Head of caudate nucleus (tissue), 42 donors: ENCODE results near the gene VPS13A.
A peak's percentile ranks its signal among the peaks of the same experiment; 100 is the strongest.
"Not testable (repeated sequence)": the region's sequence is repeated elsewhere in the genome, so short reads cannot be mapped to it uniquely, and the experiment has no call there.

Experiments used
- DNase-seq, 42 donors: peaks; one replicate each; pipeline versions ENCODE4 v3.0.0 to v3.0.0-alpha.2; 2020 to 2021; ENCODE audit warnings: mixed read lengths in 7 of 42
- intact Hi-C: fragments of 100-400 bp; cut with DNase I; formaldehyde crosslinking; loops from one replicate; pipeline ENCODE4 v1.15.0; 2022

VPS13A gene

GRCh38 chr9:77177894-77178794 is 810 bp downstream of the VPS13A start:
- intact Hi-C loops, result no loop called here
- peak in 38 of 42 donors; percentile 11 to 65 (median 36) for DNase-seq

GRCh38 chr9:77180056-77180455 is 2.7 kb downstream of the VPS13A start:
- intact Hi-C loops, result no loop called here
- no peak for DNase-seq

- intact Hi-C loops, result no loop called here
- DNase-seq, result no peak
These were observed 6.2 kb downstream of the VPS13A start for GRCh38 chr9:77183581-77183980.

GRCh38 chr9:77188242-77188641 is 10.9 kb downstream of the VPS13A start:
- intact Hi-C loops, result no loop called here
- DNase-seq, result no peak

- intact Hi-C loops, result no loop called here
- no peak for DNase-seq
These were observed 17.1 kb downstream of the VPS13A start for GRCh38 chr9:77194423-77194822.

GRCh38 chr9:77210116-77210515 is 32.8 kb downstream of the VPS13A start:
- peak in 5 of 42 donors; percentile 17 to 66 (median 19) for DNase-seq
- intact Hi-C loops, result no loop called here

GRCh38 chr9:77211561-77211960 is 34.2 kb downstream of the VPS13A start:
- no peak for DNase-seq
- intact Hi-C loops, result no loop called here

- DNase-seq, result no peak
- intact Hi-C loops, result no loop called here
These were observed 35.5 kb downstream of the VPS13A start for GRCh38 chr9:77212801-77213200.

- intact Hi-C loops, result no loop called here
- DNase-seq, result peak in 23 of 42 donors; percentile 8 to 79 (median 44)
These were observed 38.5 kb downstream of the VPS13A start for GRCh38 chr9:77215874-77216273.

GRCh38 chr9:77218612-77219011 is 41.3 kb downstream of the VPS13A start:
- DNase-seq, result no peak
- intact Hi-C loops, result no loop called here

GRCh38 chr9:77221431-77221830 is 44.1 kb downstream of the VPS13A start:
- intact Hi-C loops, result no loop called here

GRCh38 chr9:77224746-77225312 is 47.5 kb downstream of the VPS13A start:
- no peak for DNase-seq
- intact Hi-C loops, result no loop called here

More at GRCh38 chr9:77221431-77221830, 44.1 kb downstream of the VPS13A start:
- no peak for DNase-seq

GRCh38 chr9:77236693-77237092 is 59.4 kb downstream of the VPS13A start:
- intact Hi-C loops, result no loop called here
- DNase-seq, result no peak

- intact Hi-C loops, result no loop called here
These were observed 60.6 kb downstream of the VPS13A start for GRCh38 chr9:77237896-77238295.

GRCh38 chr9:77251050-77251449 is 73.7 kb downstream of the VPS13A start:
- intact Hi-C loops, result no loop called here
- DNase-seq, result no peak

More at GRCh38 chr9:77237896-77238295, 60.6 kb downstream of the VPS13A start:
- DNase-seq, result no peak

GRCh38 chr9:77257275-77257674 is 79.9 kb downstream of the VPS13A start:
- intact Hi-C loops, result no loop called here
- DNase-seq, result no peak

GRCh38 chr9:77261605-77262004 is 84.3 kb downstream of the VPS13A start:
- no peak for DNase-seq
- intact Hi-C loops, result no loop called here

GRCh38 chr9:77267762-77268161 is 90.4 kb downstream of the VPS13A start:
- DNase-seq, intact Hi-C loops: not testable (repeated sequence)

GRCh38 chr9:77271023-77271690 is 93.8 kb downstream of the VPS13A start:
- intact Hi-C loops, result no loop called here
- DNase-seq, result no peak

- intact Hi-C loops, result no loop called here
- no peak for DNase-seq
These were observed 99.5 kb downstream of the VPS13A start for GRCh38 chr9:77276799-77277198.
